ENCODE measurements around the gene CTIF.

CTIF gene

DNA sequence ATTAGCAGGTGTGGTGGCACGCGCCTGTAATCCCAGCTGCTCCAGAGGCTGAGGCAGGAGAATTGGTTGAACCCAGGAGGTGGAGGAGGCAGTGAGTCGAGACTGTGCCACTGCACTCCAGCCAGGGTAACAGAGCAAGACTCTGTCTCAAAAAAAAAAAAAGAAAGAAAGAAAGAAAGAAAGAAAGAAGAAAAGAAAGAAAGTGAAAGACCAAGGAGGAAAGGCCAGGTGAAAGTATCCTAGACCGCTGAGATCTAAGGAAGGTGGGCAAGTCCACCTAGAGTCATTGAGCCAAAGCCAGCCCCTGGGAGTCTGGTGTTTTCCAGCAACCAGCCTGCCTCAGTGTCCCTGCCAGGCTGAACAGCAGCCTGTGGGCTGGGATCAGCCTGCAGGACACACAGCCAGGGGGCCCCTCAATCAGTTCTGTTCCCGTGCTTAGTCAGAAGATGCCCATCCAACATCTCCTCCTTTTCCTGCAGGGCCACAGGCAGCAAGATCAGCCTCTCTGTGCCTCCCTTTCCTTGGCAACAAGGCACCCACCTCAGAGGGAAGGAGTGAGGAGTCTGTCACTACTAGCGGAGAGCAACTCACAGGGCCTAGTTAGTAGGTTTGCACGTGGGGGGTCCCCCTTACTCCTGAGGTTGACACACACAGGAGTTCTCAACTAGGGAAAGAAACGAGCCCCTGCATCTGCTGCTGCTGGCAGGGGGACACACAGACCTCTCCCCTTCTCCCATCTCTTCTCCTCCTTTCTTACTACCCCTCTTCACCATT, 347.9 kb downstream of the CTIF start:
- no peaks in the 10 kb centered on the region for H3K36me3 ChIP-seq (ENCODE audit: control insufficient read depth in 2 of 2, insufficient read depth in 2 of 2, low read length in 2 of 2)
- H3K4me3 ChIP-seq (ENCODE audit: low read length in 2 of 2), result no peak overlapping the region
- no peaks in the 10 kb centered on the region for H3K9me3 ChIP-seq (ENCODE audit: control insufficient read depth in 2 of 2, low read length in 2 of 2)
- H3K27ac ChIP-seq (ENCODE audit: low read length), result no peak overlapping the region
- no peak overlapping the region for H3K9ac ChIP-seq (ENCODE audit: low read length in 2 of 2)
- no peaks in the 10 kb centered on the region for H3K27me3 ChIP-seq (ENCODE audit: control insufficient read depth in 1 of 2, insufficient read depth in 2 of 2, low read length in 2 of 2)
- peaks cover 8% of the 10 kb centered on the region for H3K4me1 ChIP-seq (ENCODE audit: control insufficient read depth, insufficient read depth, low read length)

DNA sequence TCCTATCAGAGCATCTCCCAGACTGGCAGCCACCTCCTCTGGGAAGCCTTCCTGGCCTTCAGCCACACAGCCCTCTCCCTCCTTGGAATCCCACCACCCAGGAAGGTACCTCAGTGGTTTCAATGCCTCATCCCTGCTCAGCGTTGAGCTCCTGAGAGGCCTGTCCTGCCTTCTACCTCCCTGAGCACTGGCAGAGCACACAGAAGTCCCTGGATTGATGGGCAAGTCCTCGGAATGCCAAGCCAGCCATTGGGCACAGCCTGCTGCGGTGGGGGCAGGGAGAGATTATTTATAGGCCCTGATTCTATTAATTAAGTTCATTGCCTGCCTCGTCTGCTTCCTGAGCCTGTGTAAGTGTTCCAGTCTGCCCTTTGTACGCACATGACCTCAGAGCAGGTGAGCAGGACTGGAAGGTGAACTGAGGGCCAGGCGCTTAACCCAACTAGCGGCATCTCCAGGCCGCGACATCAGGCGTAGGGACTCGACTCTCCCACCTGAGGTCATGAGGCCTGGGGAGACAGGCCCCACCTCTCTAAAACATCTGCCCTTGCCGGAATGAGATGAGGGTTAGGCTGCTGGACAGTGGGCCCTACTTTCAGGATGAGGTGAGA, 348.6 kb downstream of the CTIF start:
- no peaks in the 10 kb centered on the region for H3K9me3 ChIP-seq (ENCODE audit: control insufficient read depth in 2 of 2, low read length in 2 of 2)
- H3K27me3 ChIP-seq (ENCODE audit: control insufficient read depth in 1 of 2, insufficient read depth in 2 of 2, low read length in 2 of 2), result no peaks in the 10 kb centered on the region
- no peak overlapping the region for H3K4me3 ChIP-seq (ENCODE audit: low read length in 2 of 2)
- H3K36me3 ChIP-seq (ENCODE audit: control insufficient read depth in 2 of 2, insufficient read depth in 2 of 2, low read length in 2 of 2), result no peaks in the 10 kb centered on the region
- H3K27ac ChIP-seq (ENCODE audit: low read length), result no peak overlapping the region
- H3K9ac ChIP-seq (ENCODE audit: low read length in 2 of 2), result no peak overlapping the region
- peaks cover 8% of the 10 kb centered on the region for H3K4me1 ChIP-seq (ENCODE audit: control insufficient read depth, insufficient read depth, low read length)

GRCh38 chr18:48887905-48888772, 349.3 kb downstream of the CTIF start:
- H3K4me3 ChIP-seq (ENCODE audit: low read length in 2 of 2), result no peak overlapping the region

GRCh38 chr18:48888773-48889080, 349.9 kb downstream of the CTIF start:
- no peak overlapping the region for H3K4me3 ChIP-seq (ENCODE audit: low read length in 2 of 2)
- H3K36me3 ChIP-seq (ENCODE audit: control insufficient read depth in 2 of 2, insufficient read depth in 2 of 2, low read length in 2 of 2), result no peaks in the 10 kb centered on the region
- H3K27ac ChIP-seq (ENCODE audit: low read length), result no peak overlapping the region

More at GRCh38 chr18:48887905-48888772, 349.3 kb downstream of the CTIF start:
- Histone ChIP-seq H3K27ac (ENCODE audit: low read length) (no peak overlapping the region), H3K9me3 (ENCODE audit: control insufficient read depth in 2 of 2, low read length in 2 of 2) (no peaks in the 10 kb centered on the region), H3K36me3 (ENCODE audit: control insufficient read depth in 2 of 2, insufficient read depth in 2 of 2, low read length in 2 of 2) (no peaks in the 10 kb centered on the region), H3K27me3 (ENCODE audit: control insufficient read depth in 1 of 2, insufficient read depth in 2 of 2, low read length in 2 of 2) (no peaks in the 10 kb centered on the region), H3K9ac (ENCODE audit: low read length in 2 of 2) (no peak overlapping the region), H3K4me1 (ENCODE audit: control insufficient read depth, insufficient read depth, low read length) (peaks cover 8% of the 10 kb centered on the region)

GRCh38 chr18:48889115-48889941, 350.5 kb downstream of the CTIF start:
- no peak overlapping the region for H3K9ac ChIP-seq (ENCODE audit: low read length in 2 of 2)
- no peaks in the 10 kb centered on the region for H3K36me3 ChIP-seq (ENCODE audit: control insufficient read depth in 2 of 2, insufficient read depth in 2 of 2, low read length in 2 of 2)
- no peak overlapping the region for H3K27ac ChIP-seq (ENCODE audit: low read length)
- peaks cover 8% of the 10 kb centered on the region for H3K4me1 ChIP-seq (ENCODE audit: control insufficient read depth, insufficient read depth, low read length)
- H3K4me3 ChIP-seq (ENCODE audit: low read length in 2 of 2), result no peak overlapping the region
- H3K9me3 ChIP-seq (ENCODE audit: control insufficient read depth in 2 of 2, low read length in 2 of 2), result no peaks in the 10 kb centered on the region
- H3K27me3 ChIP-seq (ENCODE audit: control insufficient read depth in 1 of 2, insufficient read depth in 2 of 2, low read length in 2 of 2), result no peaks in the 10 kb centered on the region

More at GRCh38 chr18:48888773-48889080, 349.9 kb downstream of the CTIF start:
- H3K27me3 ChIP-seq (ENCODE audit: control insufficient read depth in 1 of 2, insufficient read depth in 2 of 2, low read length in 2 of 2), result no peaks in the 10 kb centered on the region
- peaks cover 8% of the 10 kb centered on the region for H3K4me1 ChIP-seq (ENCODE audit: control insufficient read depth, insufficient read depth, low read length)
- no peak overlapping the region for H3K9ac ChIP-seq (ENCODE audit: low read length in 2 of 2)
- no peaks in the 10 kb centered on the region for H3K9me3 ChIP-seq (ENCODE audit: control insufficient read depth in 2 of 2, low read length in 2 of 2)

GRCh38 chr18:48889981-48890762, 351.3 kb downstream of the CTIF start:
- H3K36me3 ChIP-seq (ENCODE audit: control insufficient read depth in 2 of 2, insufficient read depth in 2 of 2, low read length in 2 of 2), result no peaks in the 10 kb centered on the region
- no peaks in the 10 kb centered on the region for H3K9me3 ChIP-seq (ENCODE audit: control insufficient read depth in 2 of 2, low read length in 2 of 2)
- no peaks in the 10 kb centered on the region for H3K27me3 ChIP-seq (ENCODE audit: control insufficient read depth in 1 of 2, insufficient read depth in 2 of 2, low read length in 2 of 2)
- H3K4me1 ChIP-seq (ENCODE audit: control insufficient read depth, insufficient read depth, low read length), result peaks cover 8% of the 10 kb centered on the region
- no peak overlapping the region for H3K4me3 ChIP-seq (ENCODE audit: low read length in 2 of 2)
- H3K27ac ChIP-seq (ENCODE audit: low read length), result no peak overlapping the region
- H3K9ac ChIP-seq (ENCODE audit: low read length in 2 of 2), result no peak overlapping the region

- no peak overlapping the region for H3K27ac ChIP-seq (ENCODE audit: low read length)
- H3K4me1 ChIP-seq (ENCODE audit: control insufficient read depth, insufficient read depth, low read length), result peaks cover 8% of the 10 kb centered on the region
- no peaks in the 10 kb centered on the region for H3K27me3 ChIP-seq (ENCODE audit: control insufficient read depth in 1 of 2, insufficient read depth in 2 of 2, low read length in 2 of 2)
- H3K9ac ChIP-seq (ENCODE audit: low read length in 2 of 2), result no peak overlapping the region
- H3K9me3 ChIP-seq (ENCODE audit: control insufficient read depth in 2 of 2, low read length in 2 of 2), result no peaks in the 10 kb centered on the region
- no peak overlapping the region for H3K4me3 ChIP-seq (ENCODE audit: low read length in 2 of 2)
- H3K36me3 ChIP-seq (ENCODE audit: control insufficient read depth in 2 of 2, insufficient read depth in 2 of 2, low read length in 2 of 2), result no peaks in the 10 kb centered on the region
Measured at GRCh38 chr18:48891721-48892120, 352.9 kb downstream of the CTIF start.

GRCh38 chr18:48892146-48892855, 353.5 kb downstream of the CTIF start:
- peaks cover 9% of the 10 kb centered on the region for H3K4me1 ChIP-seq (ENCODE audit: control insufficient read depth, insufficient read depth, low read length)

GRCh38 chr18:48893061-48893607, 354.3 kb downstream of the CTIF start:
- Histone ChIP-seq H3K4me3 (ENCODE audit: low read length in 2 of 2) (no peak overlapping the region), H3K36me3 (ENCODE audit: control insufficient read depth in 2 of 2, insufficient read depth in 2 of 2, low read length in 2 of 2) (no peaks in the 10 kb centered on the region), H3K4me1 (ENCODE audit: control insufficient read depth, insufficient read depth, low read length) (peaks cover 12% of the 10 kb centered on the region), H3K9ac (ENCODE audit: low read length in 2 of 2) (no peak overlapping the region), H3K9me3 (ENCODE audit: control insufficient read depth in 2 of 2, low read length in 2 of 2) (no peaks in the 10 kb centered on the region), H3K27ac (ENCODE audit: low read length) (no peak overlapping the region), H3K27me3 (ENCODE audit: control insufficient read depth in 1 of 2, insufficient read depth in 2 of 2, low read length in 2 of 2) (no peaks in the 10 kb centered on the region)

More at GRCh38 chr18:48892146-48892855, 353.5 kb downstream of the CTIF start:
- Histone ChIP-seq H3K36me3 (ENCODE audit: control insufficient read depth in 2 of 2, insufficient read depth in 2 of 2, low read length in 2 of 2) (no peaks in the 10 kb centered on the region), H3K27me3 (ENCODE audit: control insufficient read depth in 1 of 2, insufficient read depth in 2 of 2, low read length in 2 of 2) (no peaks in the 10 kb centered on the region), H3K27ac (ENCODE audit: low read length) (no peak overlapping the region), H3K9me3 (ENCODE audit: control insufficient read depth in 2 of 2, low read length in 2 of 2) (no peaks in the 10 kb centered on the region), H3K4me3 (ENCODE audit: low read length in 2 of 2) (no peak overlapping the region), H3K9ac (ENCODE audit: low read length in 2 of 2) (no peak overlapping the region)

Measured in stomach smooth muscle (tissue), 2 donors.